HUES48 (cell line): ENCODE results near the gene CNN1.
"Not testable (repeated sequence)": the region's sequence is repeated elsewhere in the genome, so short reads cannot be mapped to it uniquely, and the experiment has no call there.

Experiments used
- H3K27ac ChIP-seq: one replicate; pipeline ENCODE4 v1.7.0; 2013; ENCODE audit warnings: low read depth, low read length, inconsistent platforms
- H3K27me3 ChIP-seq: 2 replicates; pipeline ENCODE4 v1.6.1; 2013; ENCODE audit warnings: mild to moderate bottlenecking, low read length; ENCODE audit not compliant: control insufficient read depth, insufficient read depth
- H3K36me3 ChIP-seq: 2 replicates; pipeline ENCODE4 v1.6.1; 2013; ENCODE audit warnings: low read length; ENCODE audit not compliant: control insufficient read depth, insufficient read depth
- H3K4me1 ChIP-seq: 2 replicates; pipeline ENCODE4 v1.6.1; 2013; ENCODE audit warnings: mild to moderate bottlenecking, low read length; ENCODE audit not compliant: control insufficient read depth, insufficient read depth
- H3K4me3 ChIP-seq: 2 replicates; pipeline ENCODE4 v1.5.1; 2013; ENCODE audit warnings: mild to moderate bottlenecking, low read depth, low read length
- H3K9ac ChIP-seq: 2 replicates; pipeline ENCODE4 v1.6.1; 2013; ENCODE audit warnings: mild to moderate bottlenecking, low read depth, low read length, moderate library complexity
- H3K9me3 ChIP-seq: 2 replicates; pipeline ENCODE4 v1.6.1; 2013; ENCODE audit warnings: low read length; ENCODE audit not compliant: control insufficient read depth, insufficient read depth

CNN1 gene

DNA sequence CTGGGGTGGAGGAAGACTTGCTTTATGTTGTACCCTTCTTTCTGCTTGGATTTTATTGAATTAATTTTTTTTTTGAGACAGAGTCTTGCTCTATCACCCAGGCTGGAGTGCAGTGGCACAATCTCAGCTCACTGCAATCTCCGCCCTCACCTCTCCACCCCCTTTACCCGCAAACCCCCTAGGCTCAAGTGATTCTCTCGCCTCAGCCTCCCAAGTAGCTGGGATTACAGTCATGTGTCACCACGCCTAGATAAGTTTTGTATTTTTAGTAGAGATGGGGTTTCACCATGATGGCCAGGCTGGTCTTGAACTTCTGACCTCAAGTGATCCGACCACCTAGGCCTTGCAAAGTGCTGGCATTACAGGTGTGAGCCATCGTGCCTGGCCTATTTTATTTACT lies 34.7 kb downstream of the CNN1 start:
- not testable (repeated sequence) for H3K4me1 ChIP-seq, H3K36me3 ChIP-seq, H3K9me3 ChIP-seq, H3K4me3 ChIP-seq, H3K27me3 ChIP-seq, H3K27ac ChIP-seq, H3K9ac ChIP-seq

DNA sequence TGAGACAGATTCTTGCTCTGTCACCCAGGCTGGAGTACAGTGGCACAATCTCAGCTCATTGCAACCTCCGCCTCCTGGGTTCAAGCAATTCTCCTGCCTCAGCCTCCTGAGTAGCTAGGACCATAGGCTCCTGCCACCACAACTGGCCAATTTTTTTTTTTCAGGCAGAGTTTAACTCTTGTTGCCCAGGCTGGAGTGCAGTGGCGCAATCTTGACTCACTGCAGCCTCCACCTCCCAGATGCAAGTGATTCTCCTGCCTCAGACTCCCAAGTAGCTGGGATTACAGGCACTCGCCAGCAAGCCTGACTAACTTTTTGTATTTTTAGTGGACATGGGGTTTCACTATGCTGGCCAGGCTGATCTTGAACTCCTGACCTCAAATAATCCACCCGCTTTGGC lies 35.1 kb downstream of the CNN1 start:
- H3K9ac ChIP-seq, H3K36me3 ChIP-seq, H3K27ac ChIP-seq, H3K9me3 ChIP-seq, H3K27me3 ChIP-seq, H3K4me1 ChIP-seq, H3K4me3 ChIP-seq: not testable (repeated sequence)

DNA sequence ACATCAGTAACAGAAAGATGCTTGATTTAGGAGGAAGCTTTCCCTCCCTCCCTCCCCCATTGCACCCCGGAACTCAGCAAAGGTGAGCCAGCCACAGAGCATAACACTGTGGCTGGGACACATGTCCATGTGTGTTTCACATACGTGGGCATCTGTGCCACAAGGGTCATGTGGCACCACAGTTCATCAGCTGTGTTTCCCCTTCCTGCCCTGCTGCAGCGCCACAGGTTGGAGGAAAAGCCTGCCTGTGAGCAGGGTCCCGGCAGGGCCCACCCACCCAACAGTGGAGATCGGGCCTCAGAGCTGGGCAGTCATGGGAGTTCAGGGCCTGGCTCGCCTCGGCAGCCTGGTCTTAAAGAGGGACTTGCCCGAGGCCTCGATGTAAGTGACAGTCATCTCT lies 36.0 kb downstream of the CNN1 start:
- Histone ChIP-seq H3K9me3 (no peaks in the 10 kb centered on the region), H3K27ac (no peak overlapping the region), H3K4me1 (peaks cover 10% of the 10 kb centered on the region; the same call in 1 of the 2 replicates), H3K36me3 (no peaks in the 10 kb centered on the region), H3K9ac (no peak overlapping the region), H3K27me3 (peaks cover 7% of the 10 kb centered on the region; the same call in 1 of the 2 replicates), H3K4me3 (no peak overlapping the region)

DNA sequence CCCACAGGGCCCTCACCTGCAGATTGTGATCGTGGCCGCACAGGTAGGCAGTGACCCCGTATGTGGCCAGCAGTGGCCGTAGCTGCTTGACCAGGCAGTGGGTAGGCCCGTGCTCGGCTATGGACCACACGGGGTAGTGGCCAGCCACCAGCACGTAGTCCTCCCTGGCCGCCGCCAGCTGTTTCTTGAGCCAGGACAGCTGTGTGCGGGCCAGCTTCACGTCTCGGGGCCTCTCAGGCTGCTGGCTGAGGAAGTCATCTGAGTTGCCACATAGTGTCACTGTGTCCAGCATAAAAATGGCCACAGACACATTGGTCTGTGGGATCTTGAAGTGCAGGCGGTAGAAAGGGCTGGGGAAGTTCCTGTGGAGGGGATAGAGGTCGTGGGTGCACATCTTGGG lies 37.6 kb downstream of the CNN1 start:
- H3K9ac ChIP-seq: no peak overlapping the region
- H3K36me3 ChIP-seq: no peaks in the 10 kb centered on the region
- no peak overlapping the region for H3K4me3 ChIP-seq
- H3K27me3 ChIP-seq: peaks cover 13% of the 10 kb centered on the region
- H3K4me1 ChIP-seq: peaks cover 10% of the 10 kb centered on the region; the same call in 1 of the 2 replicates
- H3K9me3 ChIP-seq: no peaks in the 10 kb centered on the region
- H3K27ac ChIP-seq: no peak overlapping the region

DNA sequence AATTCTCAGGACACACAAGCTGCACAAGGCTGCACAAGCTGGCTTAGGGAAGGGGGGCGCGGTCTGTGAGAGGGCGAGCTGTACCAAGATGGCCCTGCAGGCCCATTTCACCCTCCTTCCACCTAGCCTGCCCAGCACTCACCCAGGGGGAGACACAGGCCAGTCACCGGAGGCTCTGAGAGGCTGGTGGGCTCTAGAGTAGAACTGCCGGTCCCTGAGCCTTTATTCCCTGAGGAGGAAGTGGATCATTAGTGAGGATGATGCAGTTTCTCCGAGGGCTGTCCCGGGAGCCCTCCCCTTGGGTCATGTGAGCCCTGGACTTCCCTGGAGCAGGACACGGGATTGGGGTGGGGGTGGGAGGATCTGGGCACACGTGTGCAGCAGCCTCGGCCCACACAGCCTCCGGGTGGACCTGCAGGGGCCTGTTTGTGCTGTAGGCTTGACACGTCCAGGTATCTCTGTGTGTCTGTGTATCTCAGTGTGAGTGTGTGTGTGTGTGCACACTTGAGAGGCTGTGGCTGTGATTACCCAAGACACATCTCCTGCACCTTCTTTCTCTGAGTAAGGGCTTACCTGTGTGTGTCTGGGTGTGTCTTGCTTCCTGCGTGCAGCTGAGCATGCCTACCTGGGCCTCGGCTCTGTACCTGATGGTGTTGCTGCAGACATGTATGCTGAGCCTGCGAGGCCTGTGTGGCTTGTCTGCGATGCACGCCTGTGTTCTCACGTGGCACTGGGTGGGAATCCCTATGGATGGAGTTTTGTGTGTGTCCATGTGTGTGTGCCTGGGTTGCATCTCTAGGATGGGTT lies 39.0 kb downstream of the CNN1 start, which contains the start of gene ACP5:
ACP5 (minus strand) TSS at position 195 of the 807 bp plus-strand sequence. CDS start 328 bp downstream, outside the sequence.
- Histone ChIP-seq H3K9ac (no peak within 1 kb of the TSS), H3K4me3 (peak within 1 kb of the TSS; percentile 60), H3K36me3 (no peaks in the 10 kb centered on the region), H3K27ac (no peak within 1 kb of the TSS), H3K27me3 (peaks cover 13% of the 10 kb centered on the region), H3K9me3 (no peaks in the 10 kb centered on the region), H3K4me1 (peaks cover 10% of the 10 kb centered on the region; the same call in 1 of the 2 replicates)

DNA sequence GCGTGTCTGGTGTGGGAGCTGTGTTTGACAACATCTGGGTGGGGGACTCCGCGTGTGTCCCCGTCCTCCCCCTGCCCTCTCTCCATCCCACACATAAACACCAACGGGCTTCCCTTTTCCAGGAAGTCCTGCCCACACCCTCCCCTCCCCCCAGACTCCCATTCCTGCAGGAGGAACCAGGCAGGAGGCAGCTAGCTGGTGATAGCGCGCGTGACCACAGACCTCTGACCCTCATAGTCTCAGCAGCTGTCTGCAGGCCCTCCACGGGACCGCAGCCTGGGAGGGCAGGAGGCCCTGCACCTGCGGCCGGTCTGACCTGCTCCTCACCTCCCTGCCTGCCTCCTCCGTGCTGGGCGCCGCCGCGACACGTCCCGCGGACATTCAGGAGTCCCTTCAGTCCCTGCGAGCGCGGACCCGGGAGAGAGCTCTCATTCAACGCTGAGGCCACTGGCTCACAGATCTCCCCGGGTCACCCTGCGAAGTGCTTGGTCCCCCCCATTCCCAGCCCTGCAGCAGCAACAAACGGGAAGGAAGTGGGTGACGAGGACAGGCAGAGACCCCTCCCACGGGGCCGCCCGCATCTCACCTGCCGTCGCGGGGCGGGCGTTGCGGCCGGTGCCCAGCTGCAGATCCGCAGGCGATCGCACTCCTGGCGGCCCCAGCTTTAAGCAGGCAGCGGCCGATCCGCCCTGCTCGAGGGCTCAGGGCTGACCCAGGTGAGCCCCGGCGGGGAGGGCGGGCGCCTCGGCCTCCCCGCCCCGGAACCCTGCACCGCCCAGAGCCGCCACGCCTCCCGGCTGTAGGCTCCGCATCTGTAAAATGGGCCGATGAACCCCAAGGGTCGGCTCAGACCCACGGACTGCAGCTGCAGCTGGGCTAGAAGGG lies 39.8 kb downstream of the CNN1 start:
- Histone ChIP-seq H3K27me3 (peaks cover 13% of the 10 kb centered on the region), H3K36me3 (no peaks in the 10 kb centered on the region), H3K4me3 (peak overlapping the region; percentile 60), H3K9ac (no peak overlapping the region), H3K4me1 (peaks cover 10% of the 10 kb centered on the region; the same call in 1 of the 2 replicates), H3K27ac (no peak overlapping the region), H3K9me3 (no peaks in the 10 kb centered on the region)

DNA sequence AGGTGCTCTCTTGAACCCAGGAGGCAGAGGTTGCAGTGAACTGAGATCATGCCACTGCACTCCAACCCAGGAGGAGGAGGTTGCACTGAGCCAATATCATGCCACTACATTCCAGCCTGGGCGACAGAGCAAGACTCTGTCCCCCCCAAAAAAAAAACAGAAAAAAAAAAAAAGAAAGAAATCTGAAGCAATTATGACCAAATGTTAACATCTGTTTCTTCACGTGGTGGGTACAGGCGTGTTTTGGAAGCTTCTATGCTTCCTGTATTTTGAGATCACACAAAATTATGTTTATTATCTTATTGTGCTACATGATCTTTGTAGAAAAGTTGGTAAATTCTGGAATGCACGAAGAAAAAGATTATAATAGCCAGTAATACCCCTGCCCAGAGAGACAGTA lies 41.5 kb downstream of the CNN1 start:
- Histone ChIP-seq H3K36me3 (no peaks in the 10 kb centered on the region), H3K27ac (no peak overlapping the region), H3K9me3 (no peaks in the 10 kb centered on the region), H3K4me1 (peaks cover 10% of the 10 kb centered on the region; the same call in 1 of the 2 replicates), H3K9ac (no peak overlapping the region), H3K4me3 (no peak overlapping the region), H3K27me3 (peaks cover 13% of the 10 kb centered on the region)

DNA sequence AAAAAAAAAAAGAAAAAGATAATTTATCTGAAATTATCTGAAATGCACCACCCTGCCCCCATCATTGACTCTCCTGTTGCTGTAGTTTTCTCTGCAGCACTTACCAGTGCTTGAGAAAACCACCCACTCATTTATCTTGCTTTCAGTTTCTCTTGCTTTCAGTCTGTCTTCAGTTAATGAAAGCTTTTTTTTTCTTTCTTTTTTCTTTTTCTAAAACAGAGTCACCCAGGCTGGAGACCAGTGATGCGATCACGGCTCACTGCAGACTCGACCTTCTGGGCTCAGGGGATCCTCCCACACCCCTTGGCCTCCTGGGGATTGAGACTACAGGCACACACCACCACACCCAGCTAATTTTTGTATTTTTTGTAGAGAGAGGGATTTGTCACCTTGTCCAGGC lies 43.1 kb downstream of the CNN1 start:
- H3K4me3 ChIP-seq: no peak overlapping the region
- no peak overlapping the region for H3K9ac ChIP-seq
- peaks cover 10% of the 10 kb centered on the region; the same call in 1 of the 2 replicates for H3K4me1 ChIP-seq
- H3K27me3 ChIP-seq: peaks cover 13% of the 10 kb centered on the region
- no peak overlapping the region for H3K27ac ChIP-seq
- H3K9me3 ChIP-seq: no peaks in the 10 kb centered on the region
- H3K36me3 ChIP-seq: no peaks in the 10 kb centered on the region

DNA sequence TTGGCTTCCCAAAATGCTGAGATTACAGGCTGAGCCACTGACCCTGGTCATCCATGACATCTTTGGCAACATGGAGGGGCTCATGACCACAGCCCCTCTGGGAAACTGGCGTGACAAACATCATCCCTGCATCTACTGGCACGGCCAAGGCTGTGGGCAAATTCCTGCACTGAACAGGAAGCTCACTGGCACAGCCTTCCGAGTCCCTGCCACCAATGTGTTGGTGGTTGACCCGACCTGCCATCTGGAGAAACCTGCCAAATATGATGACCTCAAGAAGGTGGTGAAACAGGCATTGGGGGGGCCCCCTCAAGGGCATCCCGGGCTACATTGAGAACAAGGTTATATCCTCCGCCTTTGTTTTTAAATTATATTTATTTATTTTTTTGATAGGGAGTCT lies 47.7 kb downstream of the CNN1 start:
- H3K27ac ChIP-seq: no peak overlapping the region
- H3K4me1 ChIP-seq: no peaks in the 10 kb centered on the region
- no peaks in the 10 kb centered on the region for H3K27me3 ChIP-seq

DNA sequence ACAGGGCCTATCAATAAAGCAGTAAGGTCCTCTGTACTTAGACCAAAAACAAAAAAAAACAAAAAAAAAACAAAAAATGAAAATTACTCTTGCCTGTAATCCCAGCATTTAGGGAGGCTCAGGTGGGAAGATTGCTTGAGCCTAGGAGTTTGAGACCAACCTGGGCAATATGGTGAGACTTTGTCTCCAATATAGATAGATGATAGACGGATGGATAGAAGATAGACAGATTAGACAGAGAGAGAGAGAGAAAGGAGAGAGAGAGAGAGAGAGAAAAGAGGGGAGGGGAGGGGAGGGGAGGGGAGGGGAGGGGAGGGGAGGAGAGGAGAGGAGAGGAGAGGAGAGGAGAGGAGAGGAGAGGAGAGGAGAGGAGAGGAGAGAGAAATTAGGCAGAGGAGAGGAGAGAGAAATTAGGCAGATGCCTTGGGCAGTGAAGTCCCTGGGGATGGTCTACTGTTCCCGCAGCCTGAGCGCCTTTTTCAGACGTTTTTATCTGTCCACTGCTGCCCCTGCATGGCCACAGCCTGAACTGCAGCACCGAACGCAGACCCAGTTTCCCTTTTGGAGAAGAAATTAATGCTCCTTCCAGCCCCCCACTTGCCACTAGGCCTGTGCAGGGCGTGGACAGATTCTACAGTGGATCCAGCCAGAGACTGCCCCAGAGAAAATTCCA lies 48.8 kb downstream of the CNN1 start:
- H3K4me3 ChIP-seq: no peak overlapping the region
- H3K9me3 ChIP-seq: no peaks in the 10 kb centered on the region
- no peaks in the 10 kb centered on the region for H3K27me3 ChIP-seq
- H3K9ac ChIP-seq: no peak overlapping the region
- H3K4me1 ChIP-seq: no peaks in the 10 kb centered on the region
- H3K27ac ChIP-seq: no peak overlapping the region
- no peaks in the 10 kb centered on the region for H3K36me3 ChIP-seq

More for the DNA sequence above, 47.7 kb downstream of the CNN1 start:
- Histone ChIP-seq H3K36me3 (no peaks in the 10 kb centered on the region), H3K4me3 (no peak overlapping the region), H3K9ac (no peak overlapping the region), H3K9me3 (no peaks in the 10 kb centered on the region)
